Progenitor cell of endocrine pancreas (in vitro differentiated cells): ENCODE measurements around the gene PLXNA2. TPM values are rescaled to one million over a fixed set of nuclear protein-coding genes. Genes with fewer than 3 reads are reported as not detected.

ENCODE experiments used
- DNase-seq: peaks from one replicate; pipeline ENCODE4 v3.0.0; 2021; ENCODE audit warnings: low spot score; ENCODE audit not compliant: unreplicated experiment
- H3K27ac Mint-ChIP-seq: 2 replicates; pipeline ENCODE4 v1.8.0; 2021; ENCODE audit warnings: mild to moderate bottlenecking, moderate library complexity, mixed read lengths
- H3K27me3 Mint-ChIP-seq: 2 replicates; pipeline ENCODE4 v1.8.0; 2021; ENCODE audit warnings: mixed read lengths
- H3K36me3 Mint-ChIP-seq: 2 replicates; pipeline ENCODE4 v1.8.0; 2022; ENCODE audit warnings: mixed read lengths; ENCODE audit not compliant: insufficient read depth
- H3K4me1 Mint-ChIP-seq: 2 replicates; pipeline ENCODE4 v1.8.0; 2021; ENCODE audit warnings: low read depth, mixed read lengths
- H3K4me3 Mint-ChIP-seq: 2 replicates; pipeline ENCODE4 v1.8.0; 2021; ENCODE audit warnings: low read depth, mild to moderate bottlenecking, moderate library complexity, mixed read lengths
- H3K9me3 Mint-ChIP-seq: 2 replicates; pipeline ENCODE4 v1.8.0; 2021; ENCODE audit warnings: low read depth, mixed read lengths
- CTCF ChIP-seq: fragments of 200-600 bp; sonication (generic); IDR thresholded peaks from one replicate; pipeline ENCODE4 v1.5.0; 2021; ENCODE audit warnings: antibody characterized with exemption, mild to moderate bottlenecking; ENCODE audit not compliant: unreplicated experiment
- total RNA-seq: library from RNA; stranded (reverse); gene quantifications from 2 replicates; pipeline ENCODE4 v1.2.1, GENCODE V29; 2021

PLXNA2 gene
- total RNA-seq, 1 donor from 2014 or later, result 34.9 TPM

GRCh38 chr1:208163539-208163938 lies 80.6 kb downstream of the PLXNA2 start:
- TF ChIP-seq CTCF, result no peak
- Mint-ChIP-seq H3K27ac (no peak overlapping the region), H3K9me3 (no peaks in the 10 kb centered on the region), H3K27me3 (peaks cover 42% of the 10 kb centered on the region), H3K4me1 (peaks cover 17% of the 10 kb centered on the region), H3K4me3 (no peak overlapping the region), H3K36me3 (no peaks in the 10 kb centered on the region)
- DNase-seq, result no peak

- Mint-ChIP-seq H3K36me3 (no peaks in the 10 kb centered on the region), H3K4me1 (peaks cover 23% of the 10 kb centered on the region), H3K9me3 (no peaks in the 10 kb centered on the region), H3K27me3 (peaks cover 46% of the 10 kb centered on the region), H3K4me3 (no peak overlapping the region), H3K27ac (no peak overlapping the region)
- TF ChIP-seq CTCF, result no peak
- no peak for DNase-seq
Observed at GRCh38 chr1:208162903-208163302, 81.3 kb downstream of the PLXNA2 start.

DNA sequence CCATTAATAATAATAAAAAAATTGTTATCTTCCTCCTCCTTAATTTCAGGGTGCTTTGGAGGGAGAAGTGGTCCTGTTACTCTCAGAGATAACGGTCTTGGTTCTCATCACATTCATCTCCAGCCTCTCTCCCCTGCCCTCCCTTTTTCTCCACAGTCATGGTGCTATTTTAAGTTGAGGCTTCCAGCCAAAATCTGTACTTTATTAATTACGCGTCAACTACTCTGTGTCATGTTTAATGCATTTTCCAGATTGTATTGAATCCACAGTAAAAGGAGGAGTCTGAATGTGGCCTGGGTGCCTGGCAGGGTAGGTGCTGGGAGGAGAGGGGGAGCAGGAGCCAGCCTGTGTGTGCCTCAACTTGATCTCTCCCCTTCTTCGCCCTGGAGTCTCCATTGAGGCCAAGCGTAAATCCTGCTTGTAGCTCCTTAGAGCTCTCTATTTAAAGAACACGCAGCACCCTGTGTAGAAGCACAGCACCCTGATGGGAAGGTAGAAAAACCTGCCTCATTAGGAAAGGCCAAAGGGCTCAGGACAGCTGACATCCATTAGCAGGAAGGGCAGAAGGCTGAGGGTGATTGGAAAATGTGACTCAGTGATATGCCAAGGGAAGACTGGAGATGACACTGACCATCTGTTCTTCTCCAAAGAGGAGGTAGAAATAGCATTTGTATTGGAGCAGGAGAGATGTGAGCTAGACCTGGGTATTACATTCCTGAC lies 82.4 kb downstream of the PLXNA2 start:
- DNase-seq, result no peak
- Mint-ChIP-seq H3K9me3 (no peaks in the 10 kb centered on the region), H3K4me3 (no peak overlapping the region), H3K27ac (no peak overlapping the region), H3K36me3 (no peaks in the 10 kb centered on the region), H3K4me1 (peaks cover 23% of the 10 kb centered on the region), H3K27me3 (peaks cover 50% of the 10 kb centered on the region)
- no peak for TF ChIP-seq CTCF

DNA sequence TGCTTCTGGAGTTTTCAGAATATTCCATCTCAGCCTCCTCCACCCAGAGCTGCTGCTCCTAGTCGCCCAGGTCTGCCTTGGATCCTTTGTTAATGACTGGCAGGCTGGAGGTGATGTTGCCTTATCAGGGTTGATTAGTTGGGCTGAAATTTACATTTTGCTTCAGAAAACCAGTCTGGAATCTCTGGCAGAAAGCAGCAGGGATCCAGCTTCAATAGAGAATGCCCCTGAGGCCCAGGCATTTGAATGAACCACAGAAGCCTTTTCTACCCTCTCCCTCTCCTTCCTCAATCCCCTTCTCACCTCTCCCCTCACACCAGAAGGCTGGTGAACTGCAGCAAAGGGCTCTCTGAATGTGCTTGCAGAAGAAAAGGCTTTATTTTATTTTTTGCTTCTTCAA lies 83.2 kb downstream of the PLXNA2 start:
- DNase-seq, result no peak
- peaks cover 23% of the 10 kb centered on the region for H3K4me1 Mint-ChIP-seq
- no peak overlapping the region for H3K27ac Mint-ChIP-seq
- no peaks in the 10 kb centered on the region for H3K9me3 Mint-ChIP-seq
- H3K27me3 Mint-ChIP-seq, result peaks cover 45% of the 10 kb centered on the region
- no peak for TF ChIP-seq CTCF
- H3K4me3 Mint-ChIP-seq, result no peak overlapping the region
- H3K36me3 Mint-ChIP-seq, result no peaks in the 10 kb centered on the region

- H3K4me1 Mint-ChIP-seq, result peaks cover 23% of the 10 kb centered on the region
Observed at GRCh38 chr1:208160259-208160819, 83.8 kb downstream of the PLXNA2 start.

More at GRCh38 chr1:208160259-208160819, 83.8 kb downstream of the PLXNA2 start:
- Mint-ChIP-seq H3K9me3 (no peaks in the 10 kb centered on the region), H3K27ac (no peak overlapping the region), H3K36me3 (no peaks in the 10 kb centered on the region), H3K27me3 (peaks cover 39% of the 10 kb centered on the region), H3K4me3 (no peak overlapping the region)
- DNase-seq, result no peak
- TF ChIP-seq CTCF, result no peak
